Measurements from ENCODE around the gene SCN4B. TPM values are rescaled to one million over a fixed set of nuclear protein-coding genes. Genes with fewer than 3 reads are reported as not detected.

Gene SCN4B
- total and polyA plus RNA-seq, 2 donors (not counting 1 experiment from before 2014, with no cell fraction given), result 1.5 to 10.4 TPM

GRCh38 chr11:118180300-118180703, 27.7 kb upstream of the SCN4B start:
- no peaks in the 10 kb centered on the region for H3K9me3 ChIP-seq (ENCODE audit: control insufficient read depth, insufficient read depth, low read depth, low read length)
- no peaks in the 10 kb centered on the region for H3K4me1 ChIP-seq (ENCODE audit: control insufficient read depth, extremely low read depth, insufficient read depth, low read length)
- H3K9ac ChIP-seq (ENCODE audit: insufficient read depth, low read length), result no peak overlapping the region
- no peak overlapping the region for H2AFZ ChIP-seq (ENCODE audit: low read length)
- no peak overlapping the region for H3K4me3 ChIP-seq (replicated peaks in 1 of 4; ENCODE audit: control extremely low read depth in 1 of 4, insufficient read depth in 1 of 4, low read depth in 3 of 4, low read length in 4 of 4)
- TF ChIP-seq EZH2 (IDR thresholded peaks at IDR 0.05; ENCODE audit: low read length, missing control alignments) (no peak), CTCF (conservative IDR thresholded peaks at IDR 0.05 in 1 of 2, IDR thresholded peaks at IDR 0.05 in 1 of 2; ENCODE audit: low read depth in 1 of 2, low read length in 2 of 2) (peak in 1 of 2 donors; percentile 23)
- H3K27me3 ChIP-seq (ENCODE audit: control insufficient read depth, insufficient read depth, low read length), result peaks cover 7% of the 10 kb centered on the region
- peak; percentile 23 to 60 for DNase-seq (ENCODE audit: low read depth in 2 of 2)
- no peaks in the 10 kb centered on the region for H4K20me1 ChIP-seq (ENCODE audit: control insufficient read depth, extremely low read depth, insufficient read depth, low read length)
- H3K27ac ChIP-seq (ENCODE audit: insufficient read depth, low read length), result no peak overlapping the region
- no peaks in the 10 kb centered on the region for H3K36me3 ChIP-seq (ENCODE audit: control insufficient read depth, insufficient read depth, low read length)
- H3K4me2 ChIP-seq (ENCODE audit: extremely low read depth, insufficient read depth, low read length), result no peak overlapping the region
- H3K79me2 ChIP-seq (ENCODE audit: control insufficient read depth, insufficient read depth, low read length), result no peaks in the 10 kb centered on the region

GRCh38 chr11:118176778-118177134, 24.1 kb upstream of the SCN4B start:
- Histone ChIP-seq H3K4me1 (ENCODE audit: control insufficient read depth, extremely low read depth, insufficient read depth, low read length) (no peaks in the 10 kb centered on the region), H3K4me2 (ENCODE audit: extremely low read depth, insufficient read depth, low read length) (no peak overlapping the region), H3K27me3 (ENCODE audit: control insufficient read depth, insufficient read depth, low read length) (peaks cover 7% of the 10 kb centered on the region), H2AFZ (ENCODE audit: low read length) (no peak overlapping the region), H4K20me1 (ENCODE audit: control insufficient read depth, extremely low read depth, insufficient read depth, low read length) (no peaks in the 10 kb centered on the region), H3K9me3 (ENCODE audit: control insufficient read depth, insufficient read depth, low read depth, low read length) (no peaks in the 10 kb centered on the region), H3K27ac (ENCODE audit: insufficient read depth, low read length) (no peak overlapping the region), H3K4me3 (replicated peaks in 1 of 4; ENCODE audit: control extremely low read depth in 1 of 4, insufficient read depth in 1 of 4, low read depth in 3 of 4, low read length in 4 of 4) (no peak overlapping the region), H3K9ac (ENCODE audit: insufficient read depth, low read length) (no peak overlapping the region), H3K79me2 (ENCODE audit: control insufficient read depth, insufficient read depth, low read length) (no peaks in the 10 kb centered on the region), H3K36me3 (ENCODE audit: control insufficient read depth, insufficient read depth, low read length) (no peaks in the 10 kb centered on the region)
- DNase-seq (ENCODE audit: low read depth in 2 of 2), result no peak
- TF ChIP-seq EZH2 (IDR thresholded peaks at IDR 0.05; ENCODE audit: low read length, missing control alignments) (no peak), CTCF (conservative IDR thresholded peaks at IDR 0.05 in 1 of 2, IDR thresholded peaks at IDR 0.05 in 1 of 2; ENCODE audit: low read depth in 1 of 2, low read length in 2 of 2) (no peak)

- Histone ChIP-seq H3K79me2 (ENCODE audit: control insufficient read depth, insufficient read depth, low read length) (no peaks in the 10 kb centered on the region), H3K9me3 (ENCODE audit: control insufficient read depth, insufficient read depth, low read depth, low read length) (no peaks in the 10 kb centered on the region), H3K27ac (ENCODE audit: insufficient read depth, low read length) (no peak within 1 kb of the TSS), H4K20me1 (ENCODE audit: control insufficient read depth, extremely low read depth, insufficient read depth, low read length) (no peaks in the 10 kb centered on the region), H3K36me3 (ENCODE audit: control insufficient read depth, insufficient read depth, low read length) (no peaks in the 10 kb centered on the region), H3K27me3 (ENCODE audit: control insufficient read depth, insufficient read depth, low read length) (peaks cover 7% of the 10 kb centered on the region), H2AFZ (ENCODE audit: low read length) (no peak within 1 kb of the TSS), H3K4me3 (replicated peaks in 1 of 4; ENCODE audit: control extremely low read depth in 1 of 4, insufficient read depth in 1 of 4, low read depth in 3 of 4, low read length in 4 of 4) (peak within 1 kb of the TSS in 2 of 4 experiments; percentile 34 to 47), H3K9ac (ENCODE audit: insufficient read depth, low read length) (no peak within 1 kb of the TSS), H3K4me1 (ENCODE audit: control insufficient read depth, extremely low read depth, insufficient read depth, low read length) (no peaks in the 10 kb centered on the region), H3K4me2 (ENCODE audit: extremely low read depth, insufficient read depth, low read length) (peak within 1 kb of the TSS; percentile 32)
- TF ChIP-seq CTCF (conservative IDR thresholded peaks at IDR 0.05 in 1 of 2, IDR thresholded peaks at IDR 0.05 in 1 of 2; ENCODE audit: low read depth in 1 of 2, low read length in 2 of 2) (no peak), EZH2 (IDR thresholded peaks at IDR 0.05; ENCODE audit: low read length, missing control alignments) (no peak)
- DNase-seq (ENCODE audit: low read depth in 2 of 2), result peak; percentile 15 to 55
These were observed 23.6 kb upstream of the SCN4B start, which contains the start of gene SCN2B for GRCh38 chr11:118175993-118176777. SCN2B (minus strand) TSS chr11:118176639; CDS start chr11:118176431, 208 bp downstream.

Data from fibroblast of lung (primary cell).